K562 (cell line): Measurements from ENCODE around the gene H3-3A. TPM values are rescaled to one million over a fixed set of nuclear protein-coding genes. Genes with fewer than 3 reads are reported as not detected.

Source experiments
- BCLAF1 ChIP-seq, 2 experiments: fragments of 450-650 bp in 1 of 2; IDR thresholded peaks; 2 replicates each; pipeline ENCODE4 v1.6.1; 2011 to 2017; ENCODE audit warnings: low read depth in 2 of 2, antibody characterized with exemption in 1 of 2, borderline replicate concordance in 1 of 2, low read length in 1 of 2, mild to moderate bottlenecking in 1 of 2, mixed read lengths in 1 of 2; ENCODE audit not compliant: control insufficient read depth in 1 of 2
- HES1 ChIP-seq: fragments of 450-650 bp; IDR thresholded peaks from 2 replicates; pipeline ENCODE4 v1.6.1; 2016; ENCODE audit warnings: low read depth, mild to moderate bottlenecking, moderate library complexity
- JUND ChIP-seq, 2 experiments: IDR thresholded peaks; 2 replicates in 1 of 2; 3 replicates in 1 of 2; pipeline ENCODE4 v1.6.1; 2011; ENCODE audit warnings: borderline replicate concordance in 2 of 2, low read depth in 2 of 2, low read length in 2 of 2, improper control_type of control experiment in 1 of 2, missing biosample characterization in 1 of 2, missing genetic modification characterization in 1 of 2, missing genetic modification reagents in 1 of 2
- MCM5 ChIP-seq: fragments of 450-650 bp; IDR thresholded peaks from 2 replicates; pipeline ENCODE4 v1.6.1; 2016; ENCODE audit warnings: low read depth
- NR0B1 ChIP-seq: fragments of 450-650 bp; IDR thresholded peaks from one replicate; pipeline ENCODE4 v1.6.1; 2018; ENCODE audit warnings: mild to moderate bottlenecking, moderate library complexity; ENCODE audit not compliant: partially characterized antibody
- POLR3G ChIP-seq: IDR thresholded peaks from 2 replicates; pipeline ENCODE4 v1.6.1; 2011; ENCODE audit not compliant: insufficient read length, insufficient replicate concordance; ENCODE audit errors: extremely low read depth
- SAFB2 ChIP-seq: fragments of 200-400 bp; formaldehyde crosslinking; IDR thresholded peaks from 2 replicates; pipeline ENCODE4 v1.6.1; 2018; ENCODE audit warnings: borderline replicate concordance, low read length, low read depth, moderate library complexity; ENCODE audit not compliant: severe bottlenecking
- SMAD4 ChIP-seq: fragments of 250-450 bp; sonication (Bioruptor Pico); conservative IDR thresholded peaks from 2 replicates; pipeline ENCODE4 v1.8.0; 2021; ENCODE audit warnings: inconsistent platforms, mild to moderate bottlenecking, moderate library complexity
- SOX6 ChIP-seq: fragments of 450-650 bp; IDR thresholded peaks from 2 replicates; pipeline ENCODE4 v1.6.1; 2014; ENCODE audit warnings: mild to moderate bottlenecking
- SP2 ChIP-seq: IDR thresholded peaks from 2 replicates; pipeline ENCODE4 v1.6.1; 2011; ENCODE audit warnings: mild to moderate bottlenecking, low read depth, low read length, moderate library complexity; ENCODE audit not compliant: poor library complexity, severe bottlenecking; ENCODE audit errors: extremely low read depth
- ZNF23 ChIP-seq: fragments of 250-450 bp; sonication (Bioruptor Pico); IDR thresholded peaks from 2 replicates; pipeline ENCODE4 v1.4.0; 2020; ENCODE audit warnings: mild to moderate bottlenecking
- ZNF584 ChIP-seq: fragments of 200-800 bp; sonication (Bioruptor generic); IDR thresholded peaks from 2 replicates; pipeline ENCODE4 v1.6.1; 2016; ENCODE audit warnings: low read depth, mild to moderate bottlenecking, missing genetic modification characterization, missing compliant biosample characterization
- ZNF764 ChIP-seq: fragments of 250-450 bp; sonication (Bioruptor Pico); IDR thresholded peaks from 2 replicates; pipeline ENCODE4 v1.4.0; 2020; ENCODE audit warnings: low read depth, mild to moderate bottlenecking, moderate library complexity
- polyA plus RNA-seq, 8 experiments: library from polyadenylated mRNA; depleted of rRNA in 4 of 8; stranded (reverse) in 5 of 8; unstranded in 3 of 8; fragments of >200 nt; fragmentation: Nextera tagmentation in 2 of 8; fragmentation: Illumina TruSeq in 1 of 8; extraction: Ambion mirVana in 2 of 8; extraction: Trizol in 1 of 8; gene quantifications; 2 replicates each; pipeline versions ENCODE4 v1.2.1 to v1.2.3, GENCODE V29; 2011 to 2014; ENCODE audit warnings: inconsistent platforms in 1 of 8, missing spikeins in 1 of 8
- total RNA-seq, 7 experiments: library from RNA; depleted of rRNA in 6 of 7; stranded (reverse); fragments of >200 nt in 6 of 7; fragmentation: Illumina TruSeq in 2 of 7; extraction: Trizol in 2 of 7; gene quantifications; 2 replicates each; pipeline versions ENCODE4 v1.2.1 to v1.2.3, GENCODE V29; 2011 to 2021; ENCODE audit warnings: low replicate concordance in 1 of 7
- TF ChIP-seq, protein P1 (sequence below): fragments of 250-450 bp; sonication (Bioruptor Pico); IDR thresholded peaks from 2 replicates; pipeline ENCODE4 v1.5.1; 2021; ENCODE audit warnings: mild to moderate bottlenecking
- TF ChIP-seq, protein P2 (sequence below): fragments of 450-650 bp; IDR thresholded peaks from 2 replicates; pipeline ENCODE4 v1.7.1; 2018; ENCODE audit warnings: mild to moderate bottlenecking, low read depth; ENCODE audit not compliant: partially characterized antibody

The H3-3A gene
- total and polyA plus RNA-seq, 9 of the 15 experiments (the other 6 are each of a cell fraction or from before 2014, with no cell fraction given) = 426 to 1,083 (median 591) TPM

GRCh38 chr1:226063977-226064815, 1.7 kb downstream of the H3-3A start (continued):
- no peak for TF ChIP-seq ZNF23 (CRISPR knock-in tag)
- TF ChIP-seq, protein P1, sequence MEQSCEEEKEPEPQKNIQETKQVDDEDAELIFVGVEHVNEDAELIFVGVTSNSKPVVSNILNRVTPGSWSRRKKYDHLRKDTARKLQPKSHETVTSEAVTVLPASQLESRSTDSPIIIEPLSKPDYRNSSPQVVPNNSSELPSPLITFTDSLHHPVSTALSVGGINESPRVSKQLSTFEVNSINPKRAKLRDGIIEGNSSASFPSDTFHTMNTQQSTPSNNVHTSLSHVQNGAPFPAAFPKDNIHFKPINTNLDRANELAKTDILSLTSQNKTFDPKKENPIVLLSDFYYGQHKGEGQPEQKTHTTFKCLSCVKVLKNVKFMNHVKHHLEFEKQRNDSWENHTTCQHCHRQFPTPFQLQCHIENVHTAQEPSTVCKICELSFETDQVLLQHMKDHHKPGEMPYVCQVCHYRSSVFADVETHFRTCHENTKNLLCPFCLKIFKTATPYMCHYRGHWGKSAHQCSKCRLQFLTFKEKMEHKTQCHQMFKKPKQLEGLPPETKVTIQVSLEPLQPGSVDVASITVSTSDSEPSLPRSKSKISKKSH (CRISPR knock-in tag) = no peak
- TF ChIP-seq ZNF584 (CRISPR knock-in tag) = no peak
- no peak for TF ChIP-seq HES1
- no peak for TF ChIP-seq NR0B1
- TF ChIP-seq SOX6 = peak; percentile 74
- no peak for TF ChIP-seq JUND (IDR thresholded peaks at IDR 0.05; ENCODE audit: borderline replicate concordance, low read depth, low read length)
- no peak; the same call in 2 of the 3 replicates for TF ChIP-seq JUND (tag; IDR thresholded peaks at IDR 0.05; ENCODE audit: borderline replicate concordance, low read depth, low read length)
- TF ChIP-seq, protein P2, sequence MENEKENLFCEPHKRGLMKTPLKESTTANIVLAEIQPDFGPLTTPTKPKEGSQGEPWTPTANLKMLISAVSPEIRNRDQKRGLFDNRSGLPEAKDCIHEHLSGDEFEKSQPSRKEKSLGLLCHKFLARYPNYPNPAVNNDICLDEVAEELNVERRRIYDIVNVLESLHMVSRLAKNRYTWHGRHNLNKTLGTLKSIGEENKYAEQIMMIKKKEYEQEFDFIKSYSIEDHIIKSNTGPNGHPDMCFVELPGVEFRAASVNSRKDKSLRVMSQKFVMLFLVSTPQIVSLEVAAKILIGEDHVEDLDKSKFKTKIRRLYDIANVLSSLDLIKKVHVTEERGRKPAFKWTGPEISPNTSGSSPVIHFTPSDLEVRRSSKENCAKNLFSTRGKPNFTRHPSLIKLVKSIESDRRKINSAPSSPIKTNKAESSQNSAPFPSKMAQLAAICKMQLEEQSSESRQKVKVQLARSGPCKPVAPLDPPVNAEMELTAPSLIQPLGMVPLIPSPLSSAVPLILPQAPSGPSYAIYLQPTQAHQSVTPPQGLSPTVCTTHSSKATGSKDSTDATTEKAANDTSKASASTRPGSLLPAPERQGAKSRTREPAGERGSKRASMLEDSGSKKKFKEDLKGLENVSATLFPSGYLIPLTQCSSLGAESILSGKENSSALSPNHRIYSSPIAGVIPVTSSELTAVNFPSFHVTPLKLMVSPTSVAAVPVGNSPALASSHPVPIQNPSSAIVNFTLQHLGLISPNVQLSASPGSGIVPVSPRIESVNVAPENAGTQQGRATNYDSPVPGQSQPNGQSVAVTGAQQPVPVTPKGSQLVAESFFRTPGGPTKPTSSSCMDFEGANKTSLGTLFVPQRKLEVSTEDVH = peak; percentile 62
- TF ChIP-seq BCLAF1 (IDR thresholded peaks at IDR 0.05; ENCODE audit: borderline replicate concordance in 1 of 2, control insufficient read depth in 1 of 2, low read depth in 2 of 2, low read length in 1 of 2) = 0 out of 4 replicates have a peak, but pooled peaks of 1 of the 2 experiments have one; percentile 37
- no peak for TF ChIP-seq ZNF764 (CRISPR knock-in tag)
- TF ChIP-seq MCM5 = no peak
- TF ChIP-seq POLR3G = no peak
- peak; percentile 69 for TF ChIP-seq SMAD4 (CRISPR knock-in tag)
- no peak for TF ChIP-seq SP2
- no peak for TF ChIP-seq SAFB2
